Left kidney (tissue), 2 donors: ENCODE measurements around the gene CLCNKB. TPM values are rescaled to one million over a fixed set of nuclear protein-coding genes. Genes with fewer than 3 reads are reported as not detected.

Experiments
- DNase-seq: peaks from one replicate; pipeline ENCODE4 v3.0.0-alpha.2; 2013
- polyA plus RNA-seq: library from polyadenylated mRNA; unstranded; fragments of 120-200 nt; gene quantifications from one replicate; pipeline ENCODE4 v1.2.1, GENCODE V29; 2013; ENCODE audit not compliant: insufficient read length

The CLCNKB gene
- polyA plus RNA-seq, 1 donor, result 37.2 TPM

DNA sequence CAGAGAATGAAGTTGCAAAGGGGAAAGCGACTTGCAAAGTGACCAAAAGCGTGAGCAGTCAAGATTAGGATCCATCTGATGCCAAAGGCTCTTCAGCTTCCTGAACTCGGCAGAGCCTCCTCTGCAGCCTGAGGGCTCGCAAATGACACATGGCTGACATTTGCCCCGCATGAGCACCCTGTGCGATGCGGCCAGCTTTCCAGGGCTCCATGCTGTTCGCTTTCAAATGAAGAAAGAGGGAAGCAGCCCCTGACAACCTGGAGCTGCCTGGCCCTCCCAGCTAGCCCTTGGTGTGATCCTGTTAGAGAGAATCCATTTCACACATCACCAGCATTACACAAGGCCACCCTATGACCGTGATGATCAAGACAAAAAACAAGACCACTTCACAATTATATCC is 50.0 kb downstream of the CLCNKB start:
- DNase-seq, result no peak

DNA sequence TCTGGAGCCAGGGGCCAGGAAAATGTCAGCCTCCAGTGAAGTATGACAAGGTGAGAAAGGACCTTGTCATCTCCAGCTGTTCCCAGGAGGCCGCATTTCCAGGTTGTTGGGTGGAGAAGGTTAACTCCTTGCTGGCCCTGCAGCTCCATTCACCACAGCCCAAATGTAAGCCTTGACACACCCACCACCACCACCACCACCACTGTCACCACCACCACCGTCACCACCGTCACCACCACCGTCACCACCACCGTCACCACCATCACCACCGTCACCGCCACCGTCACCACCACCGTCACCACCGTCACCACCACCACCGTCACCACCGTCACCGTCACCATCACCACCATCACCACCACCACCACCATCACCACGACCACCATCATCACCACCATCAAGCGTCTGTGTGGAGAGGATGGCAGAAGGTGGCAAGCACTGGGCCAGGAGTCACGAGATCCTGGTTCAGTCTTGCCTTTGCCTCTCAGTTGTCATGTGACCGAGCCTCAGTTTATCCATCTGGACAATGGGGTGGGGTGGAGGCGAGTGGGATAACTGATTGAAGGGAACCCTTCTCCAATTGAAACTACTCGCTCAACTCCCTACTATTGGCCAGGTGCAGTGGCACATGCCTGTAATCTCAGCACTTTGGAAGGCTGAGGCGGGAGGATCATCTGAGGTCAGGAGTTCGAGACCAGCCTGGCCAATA is 51.0 kb downstream of the CLCNKB start:
- no peak for DNase-seq

DNA sequence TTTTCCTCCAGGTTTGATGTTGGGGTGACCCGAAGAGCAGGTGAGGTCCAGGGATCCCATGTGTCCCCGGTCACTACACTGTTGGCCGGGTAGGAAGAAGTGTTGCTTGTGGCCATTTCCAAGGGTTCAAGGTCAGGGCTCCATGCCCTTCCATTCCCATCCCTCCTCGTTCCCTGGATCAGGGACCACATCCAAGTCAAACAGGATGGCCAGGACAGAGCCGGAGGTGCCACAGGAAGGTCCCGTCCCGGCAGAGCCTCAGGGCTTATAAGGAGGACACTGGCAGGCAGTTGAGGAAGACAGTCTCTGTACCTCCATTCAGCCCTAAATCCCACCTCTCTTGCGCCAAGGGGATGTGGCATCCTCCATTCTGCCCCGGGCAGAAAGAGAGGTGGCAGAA is 51.9 kb downstream of the CLCNKB start:
- no peak for DNase-seq

DNA sequence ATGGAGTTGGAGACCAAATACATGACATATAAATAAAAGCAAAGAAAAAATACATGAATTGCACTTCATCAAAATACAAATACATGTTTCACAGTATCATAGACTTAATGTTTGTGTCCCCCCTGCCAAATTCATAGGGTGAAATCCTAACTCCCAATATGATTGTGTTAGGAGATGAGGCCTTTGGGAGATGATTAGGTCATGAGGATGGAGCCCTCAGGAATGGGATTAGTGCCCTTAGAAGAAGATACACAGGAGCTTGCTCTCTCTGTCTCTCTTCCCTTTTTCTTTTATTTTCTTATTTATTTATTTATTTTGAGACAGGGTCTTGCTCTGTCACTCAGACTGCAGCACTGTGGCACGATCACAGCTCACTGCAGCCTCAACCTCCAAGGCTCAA is 55.8 kb downstream of the CLCNKB start:
- no peak for DNase-seq

- DNase-seq, result no peak
These were observed 58.0 kb downstream of the CLCNKB start for GRCh38 chr1:16101623-16102022.

Other genes starting within 250 kb of the CLCNKB start
- gene UQCRHL, start 236.1 kb upstream of the CLCNKB start, polyA plus RNA-seq, result 3.1 TPM
- gene SPEN, start 196.1 kb upstream of the CLCNKB start, polyA plus RNA-seq, result 68.7 TPM
- 30.6 TPM for gene ZBTB17, start 67.7 kb upstream of the CLCNKB start, polyA plus RNA-seq
- gene SRARP, start 39.5 kb upstream of the CLCNKB start, polyA plus RNA-seq, result 0.23 TPM
- 2.5 TPM for gene HSPB7, start 25.7 kb upstream of the CLCNKB start, polyA plus RNA-seq
- 9.8 TPM for gene CLCNKA, start 21.7 kb upstream of the CLCNKB start, polyA plus RNA-seq
- gene FAM131C, start 29.9 kb downstream of the CLCNKB start, polyA plus RNA-seq, result 1.3 TPM
- 15.4 TPM for gene EPHA2, start 112.3 kb downstream of the CLCNKB start, polyA plus RNA-seq
- 21.1 TPM for gene ARHGEF19, start 168.9 kb downstream of the CLCNKB start, polyA plus RNA-seq
- 4.8 TPM for gene CPLANE2, start 193.4 kb downstream of the CLCNKB start, polyA plus RNA-seq